Measurements from ENCODE around the gene TUSC2.
"Not testable (repeated sequence)": the region's sequence is repeated elsewhere in the genome, so short reads cannot be mapped to it uniquely, and the experiment has no call there.

Gene TUSC2

DNA sequence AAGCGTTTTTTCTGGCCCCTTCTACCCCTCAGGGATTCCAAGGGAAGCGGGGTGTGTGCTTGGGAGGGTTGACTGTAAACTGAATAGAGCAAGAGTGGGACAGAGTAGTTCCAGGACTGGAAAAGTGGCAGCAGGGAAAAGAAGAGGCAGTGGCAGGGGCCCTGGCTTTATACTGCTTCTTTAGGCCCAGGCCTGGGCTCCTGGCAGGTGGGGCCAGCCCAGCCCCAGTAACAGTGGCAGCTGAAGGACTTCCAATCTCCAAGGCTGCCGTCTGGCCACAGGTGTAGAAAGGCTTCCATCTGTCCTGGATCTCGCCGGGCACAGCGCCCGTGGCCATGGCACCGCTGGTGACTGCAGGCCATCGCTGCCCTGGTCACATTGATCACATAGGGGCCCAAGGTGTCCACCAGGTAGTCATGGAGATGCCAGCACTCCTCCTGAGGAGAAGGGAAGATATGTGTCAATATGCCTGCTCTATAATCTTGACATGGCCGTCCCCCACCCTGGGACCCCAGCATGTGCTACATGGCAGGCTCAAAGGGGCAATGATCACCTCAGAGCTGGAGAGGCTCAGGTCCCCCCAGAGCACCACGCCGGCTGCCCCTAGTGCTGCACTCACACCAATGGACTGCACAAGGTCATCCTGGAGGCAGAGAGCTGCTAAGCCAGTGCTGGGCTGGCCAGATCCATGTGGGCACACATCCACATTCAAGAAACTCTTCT is 34.8 kb downstream of the TUSC2 start:
- DNase-seq = no peak

DNA sequence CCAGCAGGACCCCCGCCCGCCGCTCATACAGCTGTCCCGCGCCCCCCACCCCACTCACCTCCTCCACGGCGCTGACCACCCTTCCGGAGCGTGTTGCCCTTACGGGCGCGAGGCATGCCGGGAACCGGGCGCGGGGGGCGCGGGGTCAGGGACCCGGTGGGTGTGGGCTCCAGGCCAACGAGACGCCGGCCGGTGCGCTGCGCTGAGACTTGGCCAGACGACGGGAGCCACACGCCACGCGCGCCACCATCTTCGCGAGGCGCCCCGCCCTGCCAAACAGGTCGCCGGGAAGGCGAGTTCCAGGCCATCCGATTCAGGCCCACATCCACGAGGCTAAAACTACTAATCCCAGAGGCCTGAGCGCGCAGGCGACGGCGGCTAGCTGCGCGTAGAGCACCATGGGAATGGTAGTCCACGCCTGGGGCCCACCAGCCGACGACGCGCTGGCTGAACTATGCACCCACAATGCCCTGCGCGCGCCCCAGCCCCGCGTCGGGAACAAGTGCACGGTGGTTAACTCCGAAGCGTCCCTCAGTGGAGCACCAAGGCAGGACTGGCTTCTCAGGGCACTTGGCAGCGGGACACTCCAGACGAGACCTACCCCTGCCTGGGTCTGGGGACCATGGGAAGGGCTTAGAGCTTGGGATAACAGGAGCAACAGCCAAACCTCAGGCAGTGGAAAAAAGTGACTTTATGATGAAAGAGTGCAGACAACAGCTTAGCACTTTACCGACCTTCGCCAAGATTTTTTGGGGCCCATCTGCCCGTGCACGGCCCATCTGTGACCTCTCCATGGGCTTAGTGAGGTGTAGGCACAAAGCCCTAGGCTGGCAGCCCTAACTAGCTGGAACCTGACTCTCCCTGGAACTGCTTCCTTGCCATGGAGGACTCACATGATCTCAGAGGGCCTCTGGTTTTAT is 35.6 kb downstream of the TUSC2 start, which contains the start of gene IFRD2:
IFRD2 (minus strand) TSS at position 271 of the 920 bp plus-strand sequence; CDS start at position 116, 155 bp downstream.
- peak; percentile 87 for DNase-seq

DNA sequence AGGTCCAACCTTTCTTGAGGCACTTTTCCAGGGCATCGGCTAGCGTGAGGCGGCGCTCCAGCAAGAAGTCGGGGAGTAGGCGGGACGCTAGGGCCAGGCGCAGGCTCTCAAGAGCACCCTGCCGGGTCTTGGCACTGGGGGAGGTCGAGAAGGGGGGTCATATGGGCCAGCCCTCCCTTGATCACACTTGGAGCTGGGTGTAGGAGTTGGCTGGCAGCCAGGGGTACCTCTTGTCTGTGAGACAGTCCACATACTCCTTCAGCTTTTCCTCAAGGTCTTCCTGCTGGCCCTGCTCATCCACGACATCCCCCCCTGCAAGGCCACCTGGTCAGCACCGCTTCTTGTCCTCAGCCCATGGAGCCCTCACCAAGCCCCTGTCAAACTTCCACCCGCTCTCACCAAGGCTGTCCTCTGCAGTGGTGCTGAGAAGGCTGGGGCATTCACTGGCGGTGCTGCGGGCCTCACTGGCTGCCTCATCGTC is 37.8 kb downstream of the TUSC2 start:
- no peak for DNase-seq

GRCh38 chr3:50289130-50289529 is 38.9 kb downstream of the TUSC2 start:
- DNase-seq = no peak

- DNase-seq = no peak
These were observed 39.5 kb downstream of the TUSC2 start for GRCh38 chr3:50288387-50289007.

DNA sequence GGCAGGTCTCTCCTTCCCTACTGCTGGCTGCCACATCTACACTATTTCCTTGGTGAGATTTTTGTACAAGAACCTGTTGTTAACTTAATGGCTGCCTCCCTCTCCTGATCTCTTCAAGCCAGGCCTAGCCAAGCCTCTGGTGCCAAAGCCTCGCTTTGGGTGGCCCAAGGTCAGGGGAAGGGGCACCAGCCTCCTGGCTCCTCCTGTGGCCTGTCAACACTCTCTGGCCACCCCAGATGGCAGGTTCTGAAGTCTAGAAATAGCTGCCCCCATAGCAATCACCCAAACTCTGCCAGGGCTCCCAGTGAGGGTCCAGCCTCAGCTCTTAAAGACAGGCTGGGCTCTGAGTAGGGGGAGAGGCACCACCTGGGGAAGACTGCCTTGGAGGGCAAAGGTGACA is 40.8 kb downstream of the TUSC2 start:
- DNase-seq = no peak

DNA sequence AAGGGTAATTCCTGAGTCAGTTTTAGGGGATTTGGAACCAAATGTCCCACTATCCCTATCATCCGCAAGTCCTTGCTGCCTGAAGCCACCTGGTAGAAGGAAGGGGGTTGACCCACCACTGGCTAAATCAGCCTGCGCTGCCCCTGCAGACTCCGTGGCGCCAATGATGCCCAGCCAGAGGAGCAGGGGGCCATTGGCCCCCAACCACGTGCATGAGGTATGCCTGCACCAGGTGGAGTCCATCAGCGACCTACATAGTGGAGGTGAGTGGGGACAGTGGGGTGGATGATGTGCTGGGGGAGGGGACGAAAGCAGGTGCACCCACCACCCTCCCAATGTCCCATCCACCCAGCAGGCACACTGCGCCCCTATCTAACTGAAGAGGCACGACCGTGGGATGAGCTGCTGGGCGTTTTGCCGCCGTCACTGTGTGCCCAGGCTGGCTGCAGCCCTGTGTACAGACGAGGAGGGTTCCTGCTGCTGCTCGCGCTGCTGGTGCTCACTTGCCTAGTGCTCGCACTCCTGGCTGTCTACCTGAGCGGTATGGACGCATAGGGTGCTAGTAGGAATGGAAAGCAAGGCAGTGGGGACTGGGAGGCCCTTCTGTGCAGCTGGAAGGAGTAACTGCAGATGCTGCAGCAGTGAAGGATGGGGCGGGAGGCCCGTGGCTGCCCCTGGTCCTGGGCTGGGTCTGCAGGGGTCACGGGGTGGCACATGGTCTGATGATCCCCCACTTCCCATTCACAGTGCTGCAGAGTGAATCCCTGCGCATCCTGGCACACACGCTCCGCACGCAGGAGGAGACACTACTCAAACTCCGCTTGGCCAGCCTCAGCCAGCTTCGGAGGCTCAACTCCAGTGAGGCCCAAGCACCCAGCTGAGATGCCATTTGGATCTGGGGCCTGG is 41.4 kb downstream of the TUSC2 start:
- DNase-seq = no peak

DNA sequence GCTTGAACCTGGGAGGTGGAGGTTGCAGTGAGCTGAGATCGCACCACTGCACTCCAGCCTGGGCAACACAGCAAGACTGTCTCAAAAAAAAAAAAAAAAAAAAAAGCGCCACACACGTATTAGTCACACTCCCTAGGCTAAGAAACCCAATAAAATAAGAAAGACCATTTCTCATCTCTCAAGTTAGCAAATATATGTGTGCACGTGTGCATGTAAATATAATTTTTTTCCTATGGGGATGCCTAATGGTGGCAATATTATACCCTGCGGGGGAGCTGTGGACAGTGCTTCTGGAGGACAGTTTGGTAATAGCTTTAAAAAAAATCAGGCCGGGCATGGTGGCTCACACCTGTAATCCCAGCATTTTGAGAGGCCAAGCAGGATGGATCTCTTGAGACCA is 43.9 kb downstream of the TUSC2 start:
- DNase-seq = not testable (repeated sequence)

GRCh38 chr3:50279255-50280016 is 48.6 kb downstream of the TUSC2 start:
- DNase-seq = no peak

GRCh38 chr3:50278880-50279224 is 49.2 kb downstream of the TUSC2 start, which contains the start of gene LSMEM2:
Gene LSMEM2, plus strand, starts transcription at chr3:50279087. Its CDS starts 27 bp downstream, at chr3:50279114.
- no peak for DNase-seq

GRCh38 chr3:50278123-50278879 is 49.7 kb downstream of the TUSC2 start:
- no peak for DNase-seq

DNA sequence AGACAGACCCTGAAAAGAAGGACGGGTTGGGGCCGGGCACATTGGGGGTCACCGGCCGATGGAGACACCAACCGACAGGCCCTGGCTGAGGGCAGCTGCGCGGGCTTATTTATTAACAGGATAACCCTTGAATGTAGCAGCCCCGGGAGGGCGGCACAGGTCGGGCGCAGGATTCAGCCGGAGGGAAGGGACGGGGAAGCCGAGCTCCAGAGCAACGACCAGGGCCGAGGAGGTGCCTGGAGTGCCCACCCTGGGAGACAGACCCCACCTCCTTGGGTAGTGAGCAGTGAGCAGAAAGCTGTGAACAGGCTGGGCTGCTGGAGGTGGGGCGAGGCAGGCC is 51.3 kb downstream of the TUSC2 start:
- no peak for DNase-seq

- no peak for DNase-seq
These were observed 51.8 kb downstream of the TUSC2 start for GRCh38 chr3:50275996-50276761.

DNA sequence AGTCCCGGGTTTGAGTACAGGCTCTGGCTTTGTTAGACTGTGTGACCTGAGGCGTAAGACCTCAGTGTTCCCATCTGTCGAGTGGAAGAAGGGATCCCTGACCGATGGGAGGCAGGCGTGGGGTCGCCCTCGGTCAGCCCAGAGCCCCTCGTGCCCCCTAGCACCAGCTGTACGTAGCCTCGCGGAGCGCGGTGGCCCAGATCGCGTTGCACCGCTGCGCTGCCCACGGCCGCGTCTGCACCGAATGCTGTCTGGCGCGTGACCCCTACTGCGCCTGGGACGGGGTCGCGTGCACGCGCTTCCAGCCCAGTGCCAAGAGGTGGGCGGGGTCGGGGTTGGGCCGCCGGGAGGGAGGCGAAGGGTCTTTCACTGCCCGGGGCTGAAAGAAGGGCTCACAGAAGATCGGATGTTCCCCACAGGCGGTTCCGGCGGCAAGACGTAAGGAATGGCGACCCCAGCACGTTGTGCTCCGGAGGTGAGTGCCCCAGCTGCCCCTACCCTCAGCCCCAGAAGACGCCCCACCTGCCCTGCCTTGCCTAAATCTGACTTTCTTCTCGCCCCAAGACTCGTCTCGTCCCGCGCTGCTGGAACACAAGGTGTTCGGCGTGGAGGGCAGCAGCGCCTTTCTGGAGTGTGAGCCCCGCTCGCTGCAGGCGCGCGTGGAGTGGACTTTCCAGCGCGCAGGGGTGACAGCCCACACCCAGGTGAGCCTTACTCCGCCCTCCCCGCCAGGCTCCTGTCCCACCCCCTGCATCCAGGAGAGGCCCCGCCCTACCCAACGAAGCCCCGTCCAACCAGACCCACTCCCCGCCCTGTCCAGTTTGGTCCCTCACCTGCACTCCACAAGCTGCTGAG is 52.7 kb downstream of the TUSC2 start:
- no peak for DNase-seq

Data from NCI-H2227 treated with DMSO at 0.1 percent for 48 hours (cell line).